HepG2 (cell line): ENCODE data around the gene RHOT2.

ENCODE experiments used
- ARNT ChIP-seq: fragments of 450-650 bp; IDR thresholded peaks from 2 replicates; pipeline ENCODE4 v1.6.1; 2017
- CHD2 ChIP-seq: IDR thresholded peaks from 2 replicates; pipeline ENCODE4 v1.6.1; 2011; ENCODE audit warnings: low read depth, low read length, improper control_type of control experiment
- CREB1 ChIP-seq, 2 experiments: fragments of 450-650 bp in 1 of 2; IDR thresholded peaks; 2 replicates each; pipeline ENCODE4 v1.6.1; 2016 to 2017; ENCODE audit warnings: control low read depth in 1 of 2, mild to moderate bottlenecking in 1 of 2, missing compliant biosample characterization in 1 of 2, missing genetic modification characterization in 1 of 2
- ELF4 ChIP-seq: sonication (generic); formaldehyde crosslinking; IDR thresholded peaks from 2 replicates; pipeline ENCODE4 v1.5.0; 2020; ENCODE audit warnings: missing genetic modification reagents, mild to moderate bottlenecking, moderate library complexity, borderline replicate concordance
- EZH2 ChIP-seq: conservative IDR thresholded peaks from 2 replicates; pipeline ENCODE4 v1.6.1; 2012; ENCODE audit warnings: mild to moderate bottlenecking, low read depth, low read length, moderate library complexity
- KLF16 ChIP-seq, 2 experiments: sonication (generic) in 1 of 2; formaldehyde crosslinking in 1 of 2; IDR thresholded peaks; 2 replicates each; pipeline versions ENCODE4 v1.6.1 to v1.8.0; 2016 to 2023; ENCODE audit warnings: missing genetic modification reagents in 2 of 2, missing compliant biosample characterization in 1 of 2
- SP1 ChIP-seq, 2 experiments: fragments of 450-650 bp in 1 of 2; sonication (generic) in 1 of 2; formaldehyde crosslinking in 1 of 2; IDR thresholded peaks; 2 replicates each; pipeline versions ENCODE4 v1.4.0 to v1.6.1; 2016 to 2020; ENCODE audit warnings: missing genetic modification reagents in 1 of 2
- TAF1 ChIP-seq: sonication (generic); formaldehyde crosslinking; IDR thresholded peaks from 2 replicates; pipeline ENCODE4 v1.4.0; 2020; ENCODE audit warnings: missing genetic modification reagents
- TCF12 ChIP-seq, 2 experiments: fragments of 450-650 bp in 1 of 2; sonication (generic) in 1 of 2; formaldehyde crosslinking in 1 of 2; IDR thresholded peaks; 2 replicates each; pipeline versions ENCODE4 v1.6.1 to v1.8.0; 2017 to 2022; ENCODE audit warnings: antibody characterized with exemption in 1 of 2, mild to moderate bottlenecking in 1 of 2, missing genetic modification reagents in 1 of 2, moderate library complexity in 1 of 2
- ZNF253 ChIP-seq: sonication (generic); formaldehyde crosslinking; IDR thresholded peaks from 2 replicates; pipeline ENCODE4 v1.8.0; 2022; ENCODE audit warnings: mild to moderate bottlenecking, missing genetic modification reagents, borderline replicate concordance
- ZNF326 ChIP-seq: sonication (generic); formaldehyde crosslinking; IDR thresholded peaks from 2 replicates; pipeline ENCODE4 v1.4.0; 2020; ENCODE audit warnings: missing genetic modification reagents, borderline replicate concordance

- no peak for TF ChIP-seq EZH2
- no peak for TF ChIP-seq ARNT
- no peak for TF ChIP-seq ELF4 (CRISPR knock-in tag)
- TF ChIP-seq TCF12 (IDR thresholded peaks at IDR 0.05) = no peak
- no peak for TF ChIP-seq TCF12 (CRISPR knock-in tag; IDR thresholded peaks at IDR 0.05)
- TF ChIP-seq CHD2 = no peak
- no peak for TF ChIP-seq ZNF253 (CRISPR knock-in tag)
- TF ChIP-seq KLF16 (CRISPR knock-in tag; IDR thresholded peaks at IDR 0.05) = no peak
- TF ChIP-seq SP1 (IDR thresholded peaks at IDR 0.05) = no peak
- no peak for TF ChIP-seq SP1 (CRISPR knock-in tag; IDR thresholded peaks at IDR 0.05)
- TF ChIP-seq CREB1 (IDR thresholded peaks at IDR 0.05) = no peak
- TF ChIP-seq CREB1 (CRISPR knock-in tag; IDR thresholded peaks at IDR 0.05) = no peak
- TF ChIP-seq ZNF326 (CRISPR knock-in tag) = no peak
- TF ChIP-seq TAF1 (CRISPR knock-in tag) = no peak
These were observed 37.7 kb downstream of the RHOT2 start, which contains the start of gene FBXL16 for GRCh38 chr16:705431-706188.
